Adrenal gland (tissue), 5 donors: ENCODE data around the gene GNAL.

Experiments
- CTCF ChIP-seq, 6 experiments: fragments of 450-650 bp in 4 of 6; fragments of 200-600 bp in 2 of 6; sonication (generic) in 1 of 6; IDR thresholded peaks; 1 replicate in 5 of 6; 2 replicates in 1 of 6; pipeline versions ENCODE4 v1.5.1 to v1.8.0; 2016 to 2021; ENCODE audit warnings: antibody characterized with exemption in 6 of 6, mild to moderate bottlenecking in 2 of 6, moderate library complexity in 1 of 6
- POLR2A ChIP-seq, 2 donors: fragments of 450-650 bp; IDR thresholded peaks; one replicate each; pipeline ENCODE4 v1.6.1; 2017; ENCODE audit warnings: antibody characterized with exemption in 2 of 2, mild to moderate bottlenecking in 2 of 2, moderate library complexity in 1 of 2
- donor health status: DM: no; HTN: no; CAD: no.

GRCh38 chr18:11932393-11932792, 243.3 kb downstream of the GNAL start:
- TF ChIP-seq POLR2A (IDR thresholded peaks at IDR 0.05), result no peak
- no peak for TF ChIP-seq CTCF (IDR thresholded peaks at IDR 0.05)
